Measurements from ENCODE around the gene RAB41. TPM values are rescaled to one million over a fixed set of nuclear protein-coding genes. Genes with fewer than 3 reads are reported as not detected.

RAB41 gene
- total RNA-seq, 1 donor from 2014 or later = not detected

GRCh38 chrX:70332600-70332999 is 50.6 kb downstream of the RAB41 start:
- Mint-ChIP-seq H3K27me3 (ENCODE audit: unreplicated experiment) (no peaks in the 10 kb centered on the region), H3K36me3 (ENCODE audit: low read depth, unreplicated experiment) (no peaks in the 10 kb centered on the region), H3K27ac (ENCODE audit: unreplicated experiment) (no peak overlapping the region), H3K9me3 (ENCODE audit: unreplicated experiment) (no peaks in the 10 kb centered on the region), H3K4me3 (ENCODE audit: unreplicated experiment) (no peak overlapping the region), H3K4me1 (ENCODE audit: unreplicated experiment) (peaks cover 2% of the 10 kb centered on the region)
- TF ChIP-seq CTCF (IDR thresholded peaks at IDR 0.05; ENCODE audit: unreplicated experiment) = no peak
- DNase-seq (ENCODE audit: low spot score) = no peak

Other genes with a start within 250 kb of the RAB41 start
- gene AWAT2, start 232.2 kb upstream of the RAB41 start, total RNA-seq (ENCODE audit: unreplicated experiment) = not detected
- not detected for gene OTUD6A, start 219.7 kb upstream of the RAB41 start, total RNA-seq (ENCODE audit: unreplicated experiment)
- 69.1 TPM for gene IGBP1, start 148.7 kb upstream of the RAB41 start, total RNA-seq (ENCODE audit: unreplicated experiment)
- gene DGAT2L6, start 104.7 kb upstream of the RAB41 start, total RNA-seq (ENCODE audit: unreplicated experiment) = not detected
- gene AWAT1, start 47.5 kb upstream of the RAB41 start, total RNA-seq (ENCODE audit: unreplicated experiment) = not detected
- gene P2RY4, start 22.0 kb upstream of the RAB41 start, total RNA-seq (ENCODE audit: unreplicated experiment) = 0.38 TPM
- not detected for gene ARR3, start 13.8 kb upstream of the RAB41 start, total RNA-seq (ENCODE audit: unreplicated experiment)
- 54.3 TPM for gene PDZD11, start 7.8 kb downstream of the RAB41 start, total RNA-seq (ENCODE audit: unreplicated experiment)
- 7.6 TPM for gene KIF4A, start 7.9 kb downstream of the RAB41 start, total RNA-seq (ENCODE audit: unreplicated experiment)
- gene GDPD2, start 141.1 kb downstream of the RAB41 start, total RNA-seq (ENCODE audit: unreplicated experiment) = 0.13 TPM
- 10.3 TPM for gene DLG3, start 162.7 kb downstream of the RAB41 start, total RNA-seq (ENCODE audit: unreplicated experiment)